ENCODE data around the gene NBAS. TPM values are rescaled to one million over a fixed set of nuclear protein-coding genes. Genes with fewer than 3 reads are reported as not detected.

The NBAS gene
- total RNA-seq, 4 donors from 2014 or later: 22.8 to 32.0 (median 23.7) TPM

GRCh38 chr2:15415748-15416147 lies 145.4 kb downstream of the NBAS start:
- H3K36me3 ChIP-seq: peaks cover 0 to 86% (median 0%) of the 10 kb centered on the region in 3 donors
- H3K4me3 ChIP-seq: no peak overlapping the region
- H3K27ac ChIP-seq: no peak overlapping the region
- WGBS, 2 donors: 92 to 97% methylated on average over 2 of the region's 2 CpGs
- no peak for TF ChIP-seq POLR2A (IDR thresholded peaks at IDR 0.05)
- no peak for TF ChIP-seq CTCF (IDR thresholded peaks at IDR 0.05)
- H3K4me1 ChIP-seq: no peaks in the 10 kb centered on the region
- no peak for DNase-seq
- no peaks in the 10 kb centered on the region for H3K27me3 ChIP-seq
- intact Hi-C loops (cut with DNase I): no loop called here
- H3K9me3 ChIP-seq: no peaks in the 10 kb centered on the region

DNA sequence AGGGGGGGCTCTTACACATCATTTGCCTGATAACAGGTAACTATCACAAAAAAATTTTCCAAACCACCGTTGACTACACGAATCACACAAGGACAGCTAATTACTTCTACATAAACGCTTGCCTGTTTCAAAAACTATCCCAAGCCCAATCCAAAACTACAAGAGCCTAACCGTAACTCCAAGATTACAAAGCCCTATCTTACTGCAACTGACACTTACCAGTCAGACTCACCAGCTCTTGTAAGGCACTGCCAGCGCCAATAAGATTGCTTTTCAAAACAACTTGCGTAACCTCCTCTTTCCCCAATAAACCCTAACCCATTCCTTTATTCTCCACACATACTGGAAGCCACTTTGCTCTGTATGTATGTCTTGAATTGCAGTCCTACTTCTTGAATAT lies 148.4 kb downstream of the NBAS start:
- 96% methylated on average over 6 of the region's 6 CpGs for WGBS, 2 donors
- intact Hi-C loops (cut with DNase I): no loop called here
- no peak overlapping the region for H3K27ac ChIP-seq
- H3K4me3 ChIP-seq: no peak overlapping the region
- no peaks in the 10 kb centered on the region for H3K4me1 ChIP-seq
- TF ChIP-seq CTCF (IDR thresholded peaks at IDR 0.05) (no peak), POLR2A (IDR thresholded peaks at IDR 0.05) (no peak)
- H3K36me3 ChIP-seq: peaks cover 0 to 83% (median 0%) of the 10 kb centered on the region in 3 donors
- H3K27me3 ChIP-seq: no peaks in the 10 kb centered on the region
- no peaks in the 10 kb centered on the region for H3K9me3 ChIP-seq
- no peak for DNase-seq

DNA sequence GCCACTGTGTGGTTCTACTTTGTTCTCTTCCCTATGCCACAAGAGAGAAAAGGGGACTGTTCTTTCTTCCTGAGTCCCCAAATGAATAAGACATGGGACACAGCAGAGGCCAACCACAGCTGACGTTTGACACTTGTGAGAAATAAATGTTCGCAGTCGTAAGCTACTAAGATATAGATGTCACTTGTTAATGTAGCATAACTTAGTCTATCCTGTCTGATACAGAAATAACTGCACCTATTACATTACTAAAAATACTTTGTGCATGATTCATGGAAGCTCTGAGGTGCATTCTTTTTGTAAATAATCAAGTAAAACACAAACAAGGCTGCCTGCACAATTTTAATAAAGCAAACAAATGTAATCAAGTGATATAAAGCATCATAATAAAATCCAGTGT lies 148.8 kb downstream of the NBAS start:
- Histone ChIP-seq H3K27ac (no peak overlapping the region), H3K9me3 (no peaks in the 10 kb centered on the region), H3K27me3 (no peaks in the 10 kb centered on the region), H3K4me3 (no peak overlapping the region), H3K4me1 (no peaks in the 10 kb centered on the region), H3K36me3 (peaks cover 0 to 84% (median 0%) of the 10 kb centered on the region in 3 donors)
- no peak for DNase-seq
- 86 to 94% methylated on average over 3 of the region's 3 CpGs for WGBS, 2 donors
- intact Hi-C loops (cut with DNase I): no loop called here
- TF ChIP-seq CTCF (IDR thresholded peaks at IDR 0.05) (no peak), POLR2A (IDR thresholded peaks at IDR 0.05) (no peak)

DNA sequence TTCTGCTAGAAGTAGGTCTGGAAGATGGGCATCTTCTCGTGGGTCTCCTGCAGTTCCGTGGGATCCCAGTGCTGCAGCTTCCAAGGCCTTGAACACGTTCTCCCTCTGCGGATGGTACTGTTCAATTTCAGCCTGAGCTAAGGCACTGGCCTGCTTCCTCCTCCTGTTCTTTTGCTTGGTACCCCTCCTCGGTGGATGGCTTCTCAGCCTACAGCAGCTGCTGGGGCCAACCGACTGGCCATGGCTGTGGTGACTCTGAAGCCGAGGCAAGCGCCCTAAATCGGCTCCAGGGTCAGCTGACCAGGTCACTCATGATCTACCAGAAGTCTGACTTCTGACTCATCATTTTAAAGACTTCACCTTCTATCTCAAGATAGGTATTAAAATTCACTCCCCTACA lies 150.2 kb downstream of the NBAS start:
- H3K4me1 ChIP-seq: no peaks in the 10 kb centered on the region
- 94 to 96% methylated on average over 6 to 9 of the region's 9 CpGs for WGBS, 2 donors
- no peak for DNase-seq
- no peaks in the 10 kb centered on the region for H3K27me3 ChIP-seq
- H3K36me3 ChIP-seq: peaks cover 0 to 70% (median 0%) of the 10 kb centered on the region in 3 donors
- TF ChIP-seq CTCF (IDR thresholded peaks at IDR 0.05): no peak
- no peak for TF ChIP-seq POLR2A (IDR thresholded peaks at IDR 0.05)
- H3K27ac ChIP-seq: no peak overlapping the region
- no peak overlapping the region for H3K4me3 ChIP-seq
- no peaks in the 10 kb centered on the region for H3K9me3 ChIP-seq
- intact Hi-C loops (cut with DNase I): no loop called here

DNA sequence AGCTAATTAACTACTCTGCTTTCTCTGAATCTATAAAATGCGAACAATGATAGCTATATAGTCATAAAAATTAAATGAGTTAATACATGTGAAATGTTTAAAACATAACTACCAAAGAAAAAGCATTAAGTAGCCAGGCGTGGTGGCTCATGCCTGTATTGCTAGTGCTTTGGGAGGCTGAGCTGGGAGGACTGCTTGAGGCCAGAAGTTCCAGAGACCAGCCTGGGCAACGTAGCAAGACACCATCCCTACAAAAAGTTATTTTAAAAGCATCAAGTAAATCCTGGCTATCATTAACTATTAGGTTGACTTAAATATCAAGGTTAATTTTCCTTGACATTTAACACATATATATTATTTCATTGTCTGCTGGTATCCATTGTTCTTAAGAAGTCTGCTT lies 152.4 kb downstream of the NBAS start:
- WGBS, 2 donors: 92 to 93% methylated on average over 3 of the region's 3 CpGs
- H3K4me3 ChIP-seq: no peak overlapping the region
- intact Hi-C loops (cut with DNase I): no loop called here

More for the DNA sequence above, 152.4 kb downstream of the NBAS start:
- H3K36me3 ChIP-seq: peaks cover 0 to 49% (median 0%) of the 10 kb centered on the region in 3 donors
- no peak for DNase-seq
- no peaks in the 10 kb centered on the region for H3K4me1 ChIP-seq
- no peaks in the 10 kb centered on the region for H3K27me3 ChIP-seq
- no peak overlapping the region for H3K27ac ChIP-seq
- H3K9me3 ChIP-seq: no peaks in the 10 kb centered on the region
- no peak for TF ChIP-seq CTCF (IDR thresholded peaks at IDR 0.05)
- TF ChIP-seq POLR2A (IDR thresholded peaks at IDR 0.05): no peak

All from esophagus squamous epithelium (tissue), 5 donors.